Hepatic stellate cell (primary cell): ENCODE results near the gene AKT3.
A peak's percentile ranks its signal among the peaks of the same experiment; 100 is the strongest.
"Not testable (repeated sequence)": the region's sequence is repeated elsewhere in the genome, so short reads cannot be mapped to it uniquely, and the experiment has no call there.

Experiments used
- DNase-seq: peaks from one replicate; pipeline ENCODE4 v3.0.0; 2011; ENCODE audit warnings: low spot score

The AKT3 gene

DNA sequence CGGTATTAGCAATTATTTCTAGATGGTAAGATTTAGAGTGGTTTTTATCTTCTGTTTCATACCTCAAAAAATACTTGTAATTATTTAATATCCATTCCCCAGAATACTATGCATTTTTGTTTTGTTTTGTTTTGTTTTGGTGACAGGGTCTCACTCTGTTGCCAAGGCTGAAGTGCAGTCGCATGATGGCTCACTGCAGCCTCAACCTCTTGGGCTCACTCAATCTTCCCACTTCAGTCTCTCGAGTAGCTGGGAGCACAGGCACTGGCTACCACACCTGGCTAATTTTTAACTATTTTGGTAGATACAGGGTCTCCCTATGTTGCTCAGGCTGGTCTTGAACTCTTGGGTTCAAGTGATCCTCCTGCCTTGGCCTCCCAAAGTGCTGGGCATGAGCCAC lies 252.7 kb downstream of the AKT3 start:
- DNase-seq, result no peak

GRCh38 chr1:243596431-243597062 lies 253.5 kb downstream of the AKT3 start:
- peak; percentile 35 for DNase-seq

- DNase-seq, result no peak
Observed at GRCh38 chr1:243595527-243596210, 254.4 kb downstream of the AKT3 start.

DNA sequence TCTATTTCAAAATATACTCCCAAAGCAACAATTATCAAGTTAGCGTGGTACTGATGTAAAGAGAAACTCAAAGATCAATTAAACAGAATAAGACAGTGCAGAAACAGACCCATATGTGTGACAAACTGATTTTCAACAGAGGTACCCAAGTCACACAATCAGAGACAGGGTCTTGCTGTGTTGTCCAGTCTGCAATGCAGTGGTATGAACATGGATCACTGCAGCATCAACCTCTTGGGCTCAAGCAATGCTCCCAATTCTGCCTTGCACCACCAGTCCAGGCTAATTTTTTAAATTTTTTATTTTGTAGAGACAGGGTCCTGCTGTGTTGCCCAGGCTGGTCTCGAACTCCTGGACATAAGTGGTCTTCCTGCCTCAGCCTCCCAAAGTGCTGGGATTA lies 255.6 kb downstream of the AKT3 start:
- DNase-seq, result no peak

- DNase-seq, result not testable (repeated sequence)
Observed at GRCh38 chr1:243589286-243589685, 260.8 kb downstream of the AKT3 start.

- no peak for DNase-seq
Observed at GRCh38 chr1:243587823-243588560, 262.1 kb downstream of the AKT3 start.

GRCh38 chr1:243587285-243587684 lies 262.8 kb downstream of the AKT3 start:
- no peak for DNase-seq

DNA sequence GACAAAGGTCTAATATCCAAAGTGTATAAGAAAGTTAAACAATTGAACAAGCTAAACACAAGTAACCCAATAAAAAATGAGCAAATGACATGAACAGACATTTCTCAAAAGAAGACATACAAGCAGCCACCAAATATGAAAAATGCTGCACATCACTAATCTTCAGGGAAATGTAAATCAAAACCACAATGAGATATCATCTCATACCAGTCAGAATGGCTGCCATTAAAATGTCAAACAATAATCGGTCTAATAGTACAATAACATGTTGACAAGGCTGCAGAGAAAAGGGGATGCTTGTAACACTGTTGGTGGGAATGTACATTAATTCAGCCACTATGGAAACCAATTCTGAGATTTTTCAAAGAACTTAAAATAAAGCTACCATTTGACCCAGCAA lies 264.1 kb downstream of the AKT3 start:
- DNase-seq, result no peak

DNA sequence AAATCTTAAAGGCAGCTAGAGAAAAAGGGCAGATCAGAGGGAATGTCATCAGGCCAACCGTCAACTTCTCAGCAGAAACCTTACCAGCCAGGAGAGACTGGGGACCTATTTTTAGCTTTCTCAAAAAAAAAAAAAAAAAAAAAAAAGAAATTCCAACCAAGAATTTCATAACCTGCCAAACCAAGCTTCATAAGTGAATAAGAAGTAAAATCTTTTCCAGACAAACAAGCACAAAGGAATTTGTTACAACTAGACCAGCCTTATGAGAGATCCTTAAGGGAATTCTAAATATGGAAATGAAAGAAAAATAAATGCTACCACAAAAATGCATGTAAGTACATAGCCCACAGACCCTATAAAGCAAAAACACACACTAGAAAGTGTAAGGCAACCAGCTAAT lies 267.7 kb downstream of the AKT3 start:
- no peak for DNase-seq

DNA sequence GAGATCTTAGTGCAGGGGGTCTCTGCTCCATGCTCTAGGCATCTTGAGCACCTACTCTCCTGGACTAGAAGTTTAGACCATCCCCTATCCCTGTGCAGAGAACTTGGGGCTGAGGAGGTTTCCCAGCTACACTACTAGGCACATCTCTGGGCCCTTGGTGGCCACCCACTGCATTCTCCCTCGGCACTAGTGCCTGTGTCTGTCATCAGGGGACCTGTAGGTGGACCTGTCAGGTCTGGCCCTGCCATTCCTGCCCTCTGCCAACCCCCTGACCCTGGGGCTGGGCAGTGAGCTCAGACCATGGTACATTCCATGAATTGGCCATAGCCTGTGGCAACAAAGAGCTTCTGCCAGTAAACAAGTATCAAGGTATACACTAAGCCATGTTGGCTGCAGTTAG lies 269.1 kb downstream of the AKT3 start:
- DNase-seq, result no peak

DNA sequence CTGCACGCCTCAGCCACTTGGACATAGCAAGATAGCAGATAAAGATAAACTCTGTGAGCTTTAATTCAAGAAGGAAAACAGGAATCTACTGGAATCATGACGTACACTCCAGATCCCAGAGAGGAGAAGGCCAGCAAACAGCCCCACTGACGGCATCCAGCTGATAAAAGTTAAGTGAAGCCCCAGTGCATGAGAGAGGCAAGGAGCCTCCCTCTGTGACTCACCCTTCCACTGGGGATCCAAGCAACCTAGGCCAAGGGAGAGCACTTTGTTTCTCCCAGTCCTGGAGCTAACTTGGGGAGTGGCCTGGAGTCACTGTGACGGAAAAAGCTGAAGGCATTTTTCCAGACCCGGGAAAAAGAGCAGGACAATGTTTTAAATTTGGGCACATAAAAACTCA lies 270.0 kb downstream of the AKT3 start:
- no peak for DNase-seq

DNA sequence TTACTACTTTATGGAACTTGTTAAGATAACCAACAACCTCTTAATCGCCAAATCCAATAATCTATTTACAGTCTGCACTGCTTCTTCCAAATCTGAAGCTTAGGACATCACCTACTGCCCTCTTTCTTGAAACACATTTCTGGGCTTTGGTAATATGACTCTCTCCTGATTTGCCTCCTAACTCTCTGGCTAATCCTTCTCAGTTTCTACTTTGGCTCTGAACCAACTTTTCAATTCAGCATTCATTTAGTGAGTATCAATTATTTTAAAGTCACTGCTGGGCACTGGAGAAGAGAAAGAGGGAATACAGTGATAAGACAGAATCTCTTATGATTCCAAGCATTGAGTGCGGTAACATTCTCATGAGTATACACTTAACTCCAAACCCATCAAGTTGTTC lies 275.0 kb downstream of the AKT3 start:
- DNase-seq, result no peak

GRCh38 chr1:243572940-243573339 lies 277.1 kb downstream of the AKT3 start:
- no peak for DNase-seq

DNA sequence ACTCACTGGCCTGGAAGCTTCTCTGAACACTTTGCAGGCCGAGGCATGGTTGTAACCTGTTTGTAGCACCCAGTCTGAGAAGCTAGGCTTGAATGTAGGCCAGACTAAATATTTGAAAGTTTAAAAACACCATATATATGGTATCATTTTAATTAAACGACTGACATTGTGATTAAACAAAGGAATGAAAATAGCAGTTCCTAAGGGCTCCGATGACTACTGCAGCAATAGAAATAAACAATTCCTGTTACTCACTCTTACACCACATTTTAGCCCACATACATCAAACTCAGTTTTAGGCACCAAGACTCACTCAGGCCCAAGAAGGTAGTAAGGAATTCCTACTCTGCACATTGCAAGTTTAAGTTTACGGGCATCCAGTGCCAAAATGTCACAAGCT lies 281.2 kb downstream of the AKT3 start:
- DNase-seq, result peak; percentile 4

DNA sequence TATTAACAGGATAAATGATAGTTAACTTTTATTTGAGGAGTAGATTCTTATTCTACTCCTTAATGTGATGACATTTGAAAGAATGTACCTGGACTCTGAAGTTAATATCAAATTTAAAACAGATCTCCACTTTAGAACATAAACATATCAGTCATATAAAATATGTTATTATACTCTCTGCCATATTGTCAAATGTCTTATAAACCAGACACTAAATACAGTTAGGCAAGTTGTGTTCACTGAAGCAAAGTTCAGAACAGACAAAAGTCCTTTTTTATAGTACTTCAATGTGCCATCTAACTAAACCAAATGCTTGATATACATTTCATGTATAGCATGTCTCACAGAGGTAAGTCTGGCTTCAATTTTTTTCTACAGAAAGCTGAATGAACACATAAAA lies 285.2 kb downstream of the AKT3 start:
- DNase-seq, result no peak

DNA sequence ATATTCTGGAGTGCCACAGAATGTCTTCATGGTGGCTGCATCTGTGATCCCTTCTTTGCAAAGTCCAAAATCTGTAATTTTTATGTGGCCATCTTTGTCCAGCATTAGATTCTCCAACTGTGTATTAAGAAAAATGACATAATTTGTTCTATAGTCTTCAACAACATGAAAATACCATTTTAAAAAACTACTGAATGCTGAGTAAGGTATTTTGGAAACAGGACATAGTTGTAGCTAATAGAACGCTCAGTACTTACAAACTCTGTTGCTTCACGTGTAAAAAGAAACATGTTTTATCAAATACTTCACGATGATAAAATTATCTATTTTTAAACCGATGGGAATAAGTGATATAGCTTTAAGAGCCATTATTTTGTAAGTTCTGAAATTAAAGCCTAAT lies 286.3 kb downstream of the AKT3 start:
- no peak for DNase-seq

GRCh38 chr1:243562473-243562872 lies 287.6 kb downstream of the AKT3 start:
- no peak for DNase-seq

DNA sequence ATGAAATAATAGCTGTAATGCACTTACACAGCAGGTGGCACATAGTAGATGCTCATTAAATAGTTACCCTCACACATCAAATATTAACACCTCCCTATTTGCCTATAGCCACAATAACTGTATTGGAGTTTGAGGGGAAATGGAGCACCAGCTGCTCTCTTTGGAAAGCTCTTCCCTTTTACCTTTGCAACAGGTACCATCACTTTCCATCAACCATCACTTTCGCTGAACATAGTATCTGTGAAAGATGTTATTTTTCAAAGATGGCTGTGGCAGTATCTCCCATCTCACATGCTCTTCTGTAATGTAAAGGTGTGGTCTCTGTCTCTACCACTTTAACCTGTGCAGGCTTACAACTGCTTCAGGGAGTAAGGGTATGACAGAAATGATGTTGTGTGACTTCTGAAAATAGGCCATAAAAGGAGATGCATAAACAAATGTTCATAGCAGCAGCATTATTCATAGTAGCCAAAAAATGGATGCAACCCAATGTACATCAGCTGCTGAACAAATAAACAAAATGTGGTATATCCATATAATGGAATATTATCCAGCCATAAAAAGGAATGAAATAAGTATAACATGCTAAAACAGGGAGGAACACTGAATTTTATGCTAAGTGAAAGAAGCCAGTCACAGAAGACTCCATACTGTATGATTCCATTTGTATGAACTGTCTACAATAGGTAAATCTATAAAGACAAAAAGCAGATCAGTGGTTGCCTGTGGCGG lies 288.3 kb downstream of the AKT3 start:
- no peak for DNase-seq

- no peak for DNase-seq
Observed at GRCh38 chr1:243559575-243560162, 290.4 kb downstream of the AKT3 start.

DNA sequence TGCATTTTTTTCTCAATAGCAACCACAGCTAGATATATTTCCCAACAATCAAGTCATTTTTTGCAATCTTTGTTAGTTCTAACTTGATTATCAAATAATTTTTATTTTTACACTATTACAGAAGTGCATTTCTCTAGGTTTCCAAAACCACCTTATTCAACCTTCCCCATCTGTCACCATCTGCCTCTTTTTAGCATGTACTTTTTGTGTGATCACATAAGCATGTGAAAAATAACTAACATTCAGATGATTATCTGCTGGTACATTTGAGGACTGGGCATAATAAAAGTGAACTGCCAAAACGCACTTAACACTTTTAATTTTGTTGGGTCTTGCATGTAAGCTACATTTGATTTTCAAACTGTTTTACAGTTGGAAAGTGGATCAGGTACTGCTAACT lies 291.5 kb downstream of the AKT3 start:
- DNase-seq, result no peak

DNA sequence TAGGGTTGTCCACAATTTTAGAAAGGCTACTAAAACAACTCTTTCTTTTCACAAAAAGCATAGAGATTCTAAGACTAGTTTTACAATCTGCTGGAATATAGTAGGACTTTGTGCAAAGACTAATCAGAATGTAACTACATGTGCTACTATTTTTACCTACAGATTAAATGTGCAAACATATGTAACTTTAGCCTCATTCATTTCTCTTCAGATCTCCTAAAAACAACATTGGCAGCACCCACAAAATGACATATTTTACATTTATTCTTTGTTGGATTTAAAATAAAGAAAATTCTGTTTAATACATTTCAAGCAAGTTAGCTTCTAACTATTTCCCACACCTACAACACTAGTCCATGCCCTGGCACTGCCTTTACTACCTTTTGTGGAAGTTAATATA lies 292.2 kb downstream of the AKT3 start:
- DNase-seq, result no peak

DNA sequence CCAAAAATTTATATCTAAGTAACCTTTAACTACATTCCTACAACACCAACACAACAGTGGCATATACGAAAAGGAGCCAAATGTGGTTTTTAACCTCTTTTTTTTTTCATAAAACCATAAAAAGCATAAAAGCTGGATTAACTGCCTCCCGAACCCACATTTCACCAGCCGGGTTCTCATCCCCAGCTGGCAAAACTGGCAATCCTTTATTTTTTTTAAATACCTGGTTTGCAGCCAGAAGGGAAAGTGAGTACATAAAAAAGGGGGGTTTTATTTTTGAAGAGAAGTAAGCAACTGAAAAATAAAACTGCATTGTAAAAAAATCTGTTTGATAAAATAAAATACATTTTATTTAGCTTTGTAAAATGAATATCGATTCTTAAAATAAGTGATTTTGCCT lies 295.4 kb downstream of the AKT3 start:
- DNase-seq, result no peak
